HG03159 (cell line): Measurements from ENCODE around the gene IL16.
"Not testable (repeated sequence)": the region's sequence is repeated elsewhere in the genome, so short reads cannot be mapped to it uniquely, and the experiment has no call there.

ENCODE experiments used
- ATAC-seq: cut with Tn5 transposase; IDR thresholded peaks from one replicate; pipeline ENCODE4 v1.9.1; 2021; ENCODE audit warnings: mild to moderate bottlenecking, moderate library complexity; ENCODE audit not compliant: unreplicated experiment

IL16 gene

GRCh38 chr15:81309647-81310450, 113.2 kb downstream of the IL16 start:
- ATAC-seq: no peak

GRCh38 chr15:81310480-81310879, 113.8 kb downstream of the IL16 start:
- ATAC-seq: no peak

GRCh38 chr15:81311752-81312464, 115.2 kb downstream of the IL16 start:
- ATAC-seq: peak; percentile 49

- no peak for ATAC-seq
These were observed 116.3 kb downstream of the IL16 start for GRCh38 chr15:81312790-81313543.

- ATAC-seq: no peak
These were observed 117.0 kb downstream of the IL16 start for GRCh38 chr15:81313686-81314085.

GRCh38 chr15:81314378-81314777, 117.7 kb downstream of the IL16 start:
- no peak for ATAC-seq

- no peak for ATAC-seq
These were observed 118.9 kb downstream of the IL16 start for GRCh38 chr15:81315452-81316175.

GRCh38 chr15:81316267-81316666, 119.6 kb downstream of the IL16 start:
- no peak for ATAC-seq

- ATAC-seq: no peak
These were observed 121.0 kb downstream of the IL16 start for GRCh38 chr15:81317642-81318017.

- ATAC-seq: no peak
These were observed 125.0 kb downstream of the IL16 start for GRCh38 chr15:81321667-81322066.

GRCh38 chr15:81322676-81323253, 126.1 kb downstream of the IL16 start:
- no peak for ATAC-seq

- peak; percentile 17 for ATAC-seq
These were observed 126.9 kb downstream of the IL16 start for GRCh38 chr15:81323559-81323943.

- ATAC-seq: peak; percentile 100
These were observed 127.5 kb downstream of the IL16 start, which contains the start of gene STARD5 for GRCh38 chr15:81323944-81324881. Gene STARD5 (minus strand): TSS chr15:81324141. CDS start chr15:81324099, 42 bp downstream.

- ATAC-seq: no peak
These were observed 130.0 kb downstream of the IL16 start for GRCh38 chr15:81326466-81327212.

- no peak for ATAC-seq
These were observed 130.8 kb downstream of the IL16 start for GRCh38 chr15:81327516-81327915.

- ATAC-seq: no peak
These were observed 132.8 kb downstream of the IL16 start for GRCh38 chr15:81329446-81329845.

GRCh38 chr15:81330366-81331090, 133.8 kb downstream of the IL16 start:
- ATAC-seq: no peak

GRCh38 chr15:81331141-81331540, 134.5 kb downstream of the IL16 start:
- not testable (repeated sequence) for ATAC-seq
